NCI-H1092 treated with DMSO at 0.1 percent for 48 hours (cell line): ENCODE results near the gene CYP19A1.
A peak's percentile ranks its signal among the peaks of the same experiment; 100 is the strongest.

ENCODE experiments used
- DNase-seq: peaks from one replicate; lab custom pipeline; 2025; lab: John Stamatoyannopoulos, UW

CYP19A1 gene

GRCh38 chr15:51183076-51183475, 155.3 kb downstream of the CYP19A1 start:
- DNase-seq, result no peak

DNA sequence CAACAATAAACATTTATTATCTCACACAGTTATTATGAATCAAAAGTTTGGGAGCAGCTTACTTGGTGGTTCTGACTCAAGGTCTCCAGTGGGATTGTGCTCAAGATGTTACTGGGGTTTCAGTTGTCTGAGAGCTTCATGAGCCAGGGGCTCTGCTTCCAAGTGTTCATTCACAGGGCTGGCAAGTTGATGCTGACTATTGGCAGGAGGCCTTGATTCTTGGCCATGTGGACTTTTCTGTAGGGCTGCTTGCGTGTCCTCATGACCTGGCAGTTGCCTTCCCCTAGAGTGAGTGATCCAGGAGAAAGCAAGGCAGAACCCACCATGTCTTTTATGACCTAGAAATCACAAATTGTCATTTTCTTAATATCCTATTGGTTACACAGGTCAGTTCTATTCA, 156.5 kb downstream of the CYP19A1 start:
- no peak for DNase-seq

DNA sequence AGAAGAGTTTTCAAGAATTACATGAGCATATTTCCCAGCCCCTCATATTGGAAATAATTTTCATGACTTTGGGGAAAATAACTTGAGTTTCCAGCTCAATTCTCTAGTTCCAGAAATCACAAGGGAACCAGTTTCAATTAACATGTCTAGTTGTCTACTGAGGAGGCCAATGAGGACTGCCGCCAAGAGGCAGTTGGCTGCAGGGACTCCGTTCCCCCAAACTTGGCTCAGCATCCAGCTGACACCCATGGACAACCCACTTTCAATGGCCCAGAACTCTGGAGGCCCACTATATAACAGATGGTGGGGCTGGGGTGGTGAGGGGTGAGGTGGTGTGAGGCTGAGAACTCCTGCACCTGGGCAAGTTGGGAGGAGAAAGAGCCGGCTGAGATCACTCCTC, 157.2 kb downstream of the CYP19A1 start:
- DNase-seq, result no peak

GRCh38 chr15:51180534-51180933, 157.9 kb downstream of the CYP19A1 start:
- DNase-seq, result no peak

DNA sequence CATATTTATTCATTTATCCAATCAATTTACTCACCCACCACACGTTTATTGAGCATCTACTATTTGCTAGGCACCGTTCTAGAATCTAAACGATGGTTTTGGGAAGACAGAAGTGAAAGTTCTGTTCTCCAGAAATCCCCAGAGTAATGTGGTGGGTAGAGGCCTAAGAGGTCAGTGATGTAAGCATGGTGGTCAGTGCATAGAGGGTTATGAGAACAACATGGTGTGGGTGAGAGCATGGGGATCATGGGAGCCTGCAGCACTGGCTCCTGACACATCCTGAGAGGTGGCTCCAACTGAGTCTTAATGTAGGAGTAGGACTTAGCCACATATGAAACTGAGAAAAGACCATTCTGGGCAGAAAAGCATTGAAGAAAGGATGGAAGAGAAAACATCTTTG, 158.4 kb downstream of the CYP19A1 start:
- no peak for DNase-seq

DNA sequence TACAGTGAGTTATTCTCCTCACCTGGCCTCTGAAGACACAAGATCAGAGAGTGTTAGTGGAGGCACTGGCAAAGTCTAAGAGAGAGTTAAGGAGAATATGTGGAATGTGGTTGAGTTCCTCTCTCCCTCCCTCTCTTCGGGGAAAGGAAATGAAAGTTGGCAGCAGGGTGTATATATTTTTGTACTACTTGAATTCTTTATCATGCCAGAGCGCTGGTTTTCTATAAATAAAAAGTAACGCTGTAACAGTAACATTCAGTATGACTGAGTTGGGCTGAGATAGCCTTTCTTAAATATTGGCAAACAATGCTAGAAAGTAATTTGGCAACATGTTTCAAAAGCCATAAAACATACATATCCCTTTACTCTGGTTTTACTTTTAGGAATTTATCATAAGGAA, 166.2 kb downstream of the CYP19A1 start:
- no peak for DNase-seq

- no peak for DNase-seq
Measured at GRCh38 chr15:51171634-51171932, 166.8 kb downstream of the CYP19A1 start.

- no peak for DNase-seq
Measured at GRCh38 chr15:51170882-51171633, 167.3 kb downstream of the CYP19A1 start.

GRCh38 chr15:51168700-51169099, 169.7 kb downstream of the CYP19A1 start:
- no peak for DNase-seq

DNA sequence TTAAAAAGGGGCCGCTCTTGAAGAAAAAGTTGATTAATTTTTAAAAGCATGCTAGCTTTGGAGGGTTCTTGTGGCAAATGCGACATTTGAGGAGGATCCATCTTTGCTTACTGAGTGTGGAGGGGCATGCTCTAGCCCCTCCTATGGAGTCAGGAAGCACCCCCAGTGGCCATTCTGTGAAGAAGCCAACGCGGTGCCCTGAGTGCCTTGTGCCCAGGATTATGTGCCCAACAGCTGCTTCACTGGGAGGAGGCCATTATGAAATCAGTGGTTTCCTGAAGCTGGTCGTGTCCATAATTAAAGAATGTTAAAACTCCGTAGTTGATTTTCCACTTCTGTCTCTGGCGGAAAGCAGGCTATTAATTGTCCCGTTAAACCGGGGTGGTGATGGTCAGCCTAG, 174.6 kb downstream of the CYP19A1 start:
- DNase-seq, result no peak

GRCh38 chr15:51162865-51163762, 175.3 kb downstream of the CYP19A1 start:
- DNase-seq, result peak; percentile 45

GRCh38 chr15:51161491-51162220, 176.7 kb downstream of the CYP19A1 start:
- no peak for DNase-seq

- no peak for DNase-seq
Measured at GRCh38 chr15:51160484-51160883, 177.9 kb downstream of the CYP19A1 start.
